Left lobe of liver (tissue), 2 donors: Measurements from ENCODE around the gene CEBPA. TPM values are rescaled to one million over a fixed set of nuclear protein-coding genes. Genes with fewer than 3 reads are reported as not detected.
"Not testable (repeated sequence)": the region's sequence is repeated elsewhere in the genome, so short reads cannot be mapped to it uniquely, and the experiment has no call there.

ENCODE experiments used
- ATAC-seq: fragments of 200-7000 bp; cut with Tn5 transposase; one replicate; pipeline ENCODE4 v1.9.1; 2020; ENCODE audit warnings: mild to moderate bottlenecking, moderate library complexity
- DNase-seq: peaks from one replicate; pipeline ENCODE4 v3.0.0-alpha.2; 2020; ENCODE audit warnings: low spot score
- total RNA-seq: library from RNA; stranded (reverse); gene quantifications from one replicate; pipeline ENCODE4 v1.2.1, GENCODE V29; 2021
- donor health status: DM: no; HTN: no; CAD: no; lungs with moderate emphysema.
- donor health status: DM: no; HTN: yes; CAD: no.

Gene CEBPA
- total RNA-seq, 1 donor from 2014 or later: 185 TPM

GRCh38 chr19:33325920-33326319, 23.6 kb upstream of the CEBPA start:
- DNase-seq: peak; percentile 92
- ATAC-seq: peak; percentile 83

GRCh38 chr19:33324628-33325027, 22.3 kb upstream of the CEBPA start:
- DNase-seq: no peak

GRCh38 chr19:33323093-33323820, 20.9 kb upstream of the CEBPA start:
- ATAC-seq (no peak), DNase-seq (no peak)

More at GRCh38 chr19:33324628-33325027, 22.3 kb upstream of the CEBPA start:
- ATAC-seq: peak; percentile 68

GRCh38 chr19:33320636-33321035, 18.3 kb upstream of the CEBPA start:
- DNase-seq (no peak), ATAC-seq (no peak)

GRCh38 chr19:33317991-33318390, 15.7 kb upstream of the CEBPA start:
- ATAC-seq, DNase-seq: not testable (repeated sequence)

- ATAC-seq (no peak), DNase-seq (no peak)
Measured at GRCh38 chr19:33317517-33317916, 15.2 kb upstream of the CEBPA start.

GRCh38 chr19:33316541-33317264, 14.4 kb upstream of the CEBPA start:
- ATAC-seq: peak; percentile 96
- DNase-seq: peak; percentile 77

GRCh38 chr19:33312808-33313207, 10.5 kb upstream of the CEBPA start:
- not testable (repeated sequence) for DNase-seq, ATAC-seq

- no peak for ATAC-seq
- DNase-seq: no peak
Measured at GRCh38 chr19:33312065-33312464, 9.7 kb upstream of the CEBPA start.

- peak; percentile 91 for ATAC-seq
- DNase-seq: peak; percentile 70
Measured at GRCh38 chr19:33311326-33311682, 9.0 kb upstream of the CEBPA start.

GRCh38 chr19:33310606-33311325, 8.4 kb upstream of the CEBPA start:
- ATAC-seq (peak; percentile 68), DNase-seq (peak; percentile 47)

- DNase-seq (peak; percentile 41), ATAC-seq (no peak)
Measured at GRCh38 chr19:33309826-33310225, 7.5 kb upstream of the CEBPA start.

- ATAC-seq (peak; percentile 21), DNase-seq (peak; percentile 74)
Measured at GRCh38 chr19:33306853-33307792, 4.8 kb upstream of the CEBPA start.

- DNase-seq (no peak), ATAC-seq (no peak)
Measured at GRCh38 chr19:33306191-33306590, 3.9 kb upstream of the CEBPA start.

GRCh38 chr19:33304760-33305647, 2.7 kb upstream of the CEBPA start:
- peak; percentile 82 for DNase-seq

GRCh38 chr19:33304371-33304759, 2.0 kb upstream of the CEBPA start:
- ATAC-seq: no peak

More at GRCh38 chr19:33304760-33305647, 2.7 kb upstream of the CEBPA start:
- peak; percentile 20 for ATAC-seq

GRCh38 chr19:33303791-33304345, 1.5 kb upstream of the CEBPA start:
- no peak for DNase-seq
- ATAC-seq: no peak

More at GRCh38 chr19:33304371-33304759, 2.0 kb upstream of the CEBPA start:
- DNase-seq: peak; percentile 49

GRCh38 chr19:33302974-33303790, 848 bp upstream of the CEBPA start:
- peak; percentile 66 for DNase-seq

More at GRCh38 chr19:33302974-33303790, 848 bp upstream of the CEBPA start:
- ATAC-seq: peak; percentile 0
